ENCODE measurements around the gene PEMT. TPM values are rescaled to one million over a fixed set of nuclear protein-coding genes. Genes with fewer than 3 reads are reported as not detected.

Gene PEMT
- total and polyA plus RNA-seq, 2 donors (not counting 1 experiment from before 2014, with no cell fraction given), result 18.0 to 18.6 TPM

- DNase-seq (ENCODE audit: low read depth in 2 of 2), result no peak
- Histone ChIP-seq H3K9me3 (ENCODE audit: control insufficient read depth, insufficient read depth, low read depth, low read length) (no peaks in the 10 kb centered on the region), H4K20me1 (ENCODE audit: control insufficient read depth, extremely low read depth, insufficient read depth, low read length) (no peaks in the 10 kb centered on the region), H3K9ac (ENCODE audit: insufficient read depth, low read length) (no peak overlapping the region), H3K36me3 (ENCODE audit: control insufficient read depth, insufficient read depth, low read length) (no peaks in the 10 kb centered on the region), H3K27me3 (ENCODE audit: control insufficient read depth, insufficient read depth, low read length) (peaks cover 15% of the 10 kb centered on the region), H3K4me1 (ENCODE audit: control insufficient read depth, extremely low read depth, insufficient read depth, low read length) (peaks cover 5% of the 10 kb centered on the region), H3K4me2 (ENCODE audit: extremely low read depth, insufficient read depth, low read length) (no peak overlapping the region), H3K27ac (ENCODE audit: insufficient read depth, low read length) (no peak overlapping the region), H2AFZ (ENCODE audit: low read length) (no peak overlapping the region), H3K79me2 (ENCODE audit: control insufficient read depth, insufficient read depth, low read length) (peaks cover 20% of the 10 kb centered on the region), H3K4me3 (replicated peaks in 1 of 4; ENCODE audit: control extremely low read depth in 1 of 4, insufficient read depth in 1 of 4, low read depth in 3 of 4, low read length in 4 of 4) (no peak overlapping the region)
- TF ChIP-seq CTCF (conservative IDR thresholded peaks at IDR 0.05 in 1 of 2, IDR thresholded peaks at IDR 0.05 in 1 of 2; ENCODE audit: low read depth in 1 of 2, low read length in 2 of 2) (no peak), EZH2 (IDR thresholded peaks at IDR 0.05; ENCODE audit: low read length, missing control alignments) (no peak)
Measured at GRCh38 chr17:17474341-17474740, 117.2 kb downstream of the PEMT start.

- Histone ChIP-seq H2AFZ (ENCODE audit: low read length) (no peak overlapping the region), H3K36me3 (ENCODE audit: control insufficient read depth, insufficient read depth, low read length) (no peaks in the 10 kb centered on the region), H3K4me1 (ENCODE audit: control insufficient read depth, extremely low read depth, insufficient read depth, low read length) (no peaks in the 10 kb centered on the region), H3K4me3 (replicated peaks in 1 of 4; ENCODE audit: control extremely low read depth in 1 of 4, insufficient read depth in 1 of 4, low read depth in 3 of 4, low read length in 4 of 4) (no peak overlapping the region), H3K79me2 (ENCODE audit: control insufficient read depth, insufficient read depth, low read length) (peaks cover 6% of the 10 kb centered on the region), H3K4me2 (ENCODE audit: extremely low read depth, insufficient read depth, low read length) (no peak overlapping the region), H3K9ac (ENCODE audit: insufficient read depth, low read length) (no peak overlapping the region), H4K20me1 (ENCODE audit: control insufficient read depth, extremely low read depth, insufficient read depth, low read length) (no peaks in the 10 kb centered on the region), H3K27me3 (ENCODE audit: control insufficient read depth, insufficient read depth, low read length) (peaks cover 15% of the 10 kb centered on the region), H3K9me3 (ENCODE audit: control insufficient read depth, insufficient read depth, low read depth, low read length) (no peaks in the 10 kb centered on the region), H3K27ac (ENCODE audit: insufficient read depth, low read length) (no peak overlapping the region)
- no peak for DNase-seq (ENCODE audit: low read depth in 2 of 2)
- TF ChIP-seq CTCF (conservative IDR thresholded peaks at IDR 0.05 in 1 of 2, IDR thresholded peaks at IDR 0.05 in 1 of 2; ENCODE audit: low read depth in 1 of 2, low read length in 2 of 2), result no peak
- no peak for TF ChIP-seq EZH2 (IDR thresholded peaks at IDR 0.05; ENCODE audit: low read length, missing control alignments)
Measured at GRCh38 chr17:17472333-17472920, 119.1 kb downstream of the PEMT start.

DNA sequence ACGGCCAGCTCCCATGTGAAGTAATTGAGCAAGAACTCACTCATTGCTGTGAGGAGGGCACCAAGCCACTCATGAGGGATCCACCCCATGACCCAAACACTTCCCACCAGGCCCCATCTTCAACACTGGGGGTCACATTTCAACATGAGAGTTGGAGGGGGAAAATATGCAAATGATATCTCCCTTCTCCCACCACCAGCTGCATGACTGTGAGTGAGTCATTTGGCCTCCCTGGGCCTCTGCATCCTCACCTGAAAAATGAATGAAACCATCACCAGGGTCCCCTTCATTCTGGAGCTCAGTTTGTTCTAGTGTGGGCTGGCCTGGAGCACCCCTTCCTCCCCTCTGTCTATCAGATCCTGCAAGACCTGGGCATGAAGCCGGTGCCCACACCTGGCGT lies 121.5 kb downstream of the PEMT start:
- Histone ChIP-seq H3K79me2 (ENCODE audit: control insufficient read depth, insufficient read depth, low read length) (no peaks in the 10 kb centered on the region), H3K36me3 (ENCODE audit: control insufficient read depth, insufficient read depth, low read length) (no peaks in the 10 kb centered on the region), H3K4me2 (ENCODE audit: extremely low read depth, insufficient read depth, low read length) (no peak overlapping the region), H3K27me3 (ENCODE audit: control insufficient read depth, insufficient read depth, low read length) (peaks cover 17% of the 10 kb centered on the region), H3K9ac (ENCODE audit: insufficient read depth, low read length) (no peak overlapping the region), H3K4me3 (replicated peaks in 1 of 4; ENCODE audit: control extremely low read depth in 1 of 4, insufficient read depth in 1 of 4, low read depth in 3 of 4, low read length in 4 of 4) (no peak overlapping the region), H2AFZ (ENCODE audit: low read length) (no peak overlapping the region), H4K20me1 (ENCODE audit: control insufficient read depth, extremely low read depth, insufficient read depth, low read length) (no peaks in the 10 kb centered on the region), H3K4me1 (ENCODE audit: control insufficient read depth, extremely low read depth, insufficient read depth, low read length) (no peaks in the 10 kb centered on the region), H3K27ac (ENCODE audit: insufficient read depth, low read length) (no peak overlapping the region), H3K9me3 (ENCODE audit: control insufficient read depth, insufficient read depth, low read depth, low read length) (no peaks in the 10 kb centered on the region)
- TF ChIP-seq CTCF (conservative IDR thresholded peaks at IDR 0.05 in 1 of 2, IDR thresholded peaks at IDR 0.05 in 1 of 2; ENCODE audit: low read depth in 1 of 2, low read length in 2 of 2), result no peak
- no peak for TF ChIP-seq EZH2 (IDR thresholded peaks at IDR 0.05; ENCODE audit: low read length, missing control alignments)
- no peak for DNase-seq (ENCODE audit: low read depth in 2 of 2)

Measured in fibroblast of lung (primary cell).